Astrocyte of the cerebellum (primary cell): ENCODE data around the gene PARP8.
"Not testable (repeated sequence)": the region's sequence is repeated elsewhere in the genome, so short reads cannot be mapped to it uniquely, and the experiment has no call there.

Experiments
- DNase-seq: peaks from one replicate; pipeline ENCODE4 v3.0.0-alpha.2; 2011; ENCODE audit warnings: low read depth
- H3K4me3 ChIP-seq: 2 replicates; pipeline ENCODE4 v1.5.1; 2011; ENCODE audit warnings: mild to moderate bottlenecking, low read depth, low read length, moderate library complexity
- in situ Hi-C: cut with HindIII; loops from 2 replicates; pipeline ENCODE4 v1.10.0; 2017; ENCODE audit warnings: low sequenced_read_pairs
- TF ChIP-seq, protein P1 (sequence below): IDR thresholded peaks from 2 replicates; pipeline ENCODE4 v1.5.1; 2012; ENCODE audit warnings: low read length, low read depth, moderate library complexity, mild to moderate bottlenecking; ENCODE audit errors: missing control alignments

PARP8 gene

DNA sequence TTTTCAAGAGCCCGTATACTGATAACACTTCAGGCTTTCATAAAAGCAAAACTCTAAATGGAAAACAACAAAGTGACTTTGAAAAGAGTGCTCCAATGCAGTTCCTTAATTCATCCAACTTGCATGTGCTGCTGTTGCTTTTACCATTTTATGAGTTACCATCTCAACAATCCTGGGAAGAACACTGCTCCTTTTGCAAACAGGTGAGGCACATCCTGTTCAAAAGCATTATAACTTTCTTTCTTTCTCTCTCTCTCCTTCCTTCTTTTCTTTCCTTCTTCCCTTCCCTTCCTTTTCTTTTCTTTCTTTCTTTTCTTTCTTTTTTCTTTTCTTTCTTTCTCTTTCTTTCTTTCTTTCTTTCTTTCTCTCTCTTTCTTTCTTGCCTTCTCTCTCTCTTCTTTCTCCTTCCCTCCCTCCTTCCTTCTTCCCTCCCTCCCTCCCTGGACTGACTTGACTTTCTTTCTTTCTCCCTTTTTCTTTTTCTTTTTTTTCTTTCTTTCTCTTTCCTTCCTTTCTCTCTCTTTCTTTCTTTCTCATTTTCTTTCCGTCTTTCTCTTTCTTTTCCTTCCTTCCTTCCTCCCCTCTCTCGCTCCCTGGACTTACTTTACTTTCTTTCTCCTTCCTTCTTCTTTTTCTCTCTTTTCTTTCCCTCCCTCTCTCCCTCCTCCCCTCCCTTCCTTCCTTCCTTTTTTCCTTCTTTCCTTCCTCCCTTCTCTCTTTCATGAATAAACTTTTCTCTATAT lies 11.2 kb upstream of the PARP8 start:
- in situ Hi-C loops, result no loop called here

DNA sequence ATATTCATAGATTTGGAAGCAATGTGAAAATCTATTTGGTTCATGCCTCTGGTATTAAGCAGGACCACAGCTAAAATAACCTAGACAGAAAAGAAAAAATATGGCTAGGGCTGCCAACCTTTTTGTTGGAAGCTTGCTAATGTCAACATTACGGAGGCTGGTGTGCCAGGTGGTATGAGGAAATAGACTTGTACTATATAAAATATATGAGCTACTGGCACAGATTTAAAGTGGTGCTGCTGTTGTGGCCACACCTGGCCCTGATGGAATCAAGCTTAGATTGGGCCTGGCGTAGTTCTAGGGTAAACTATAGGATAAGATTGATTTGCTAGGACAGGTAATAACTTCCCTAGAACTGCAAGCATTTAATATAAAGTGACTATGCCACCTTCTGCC lies 10.6 kb upstream of the PARP8 start:
- DNase-seq, result no peak
- H3K4me3 ChIP-seq, result no peak overlapping the region
- TF ChIP-seq, protein P1, sequence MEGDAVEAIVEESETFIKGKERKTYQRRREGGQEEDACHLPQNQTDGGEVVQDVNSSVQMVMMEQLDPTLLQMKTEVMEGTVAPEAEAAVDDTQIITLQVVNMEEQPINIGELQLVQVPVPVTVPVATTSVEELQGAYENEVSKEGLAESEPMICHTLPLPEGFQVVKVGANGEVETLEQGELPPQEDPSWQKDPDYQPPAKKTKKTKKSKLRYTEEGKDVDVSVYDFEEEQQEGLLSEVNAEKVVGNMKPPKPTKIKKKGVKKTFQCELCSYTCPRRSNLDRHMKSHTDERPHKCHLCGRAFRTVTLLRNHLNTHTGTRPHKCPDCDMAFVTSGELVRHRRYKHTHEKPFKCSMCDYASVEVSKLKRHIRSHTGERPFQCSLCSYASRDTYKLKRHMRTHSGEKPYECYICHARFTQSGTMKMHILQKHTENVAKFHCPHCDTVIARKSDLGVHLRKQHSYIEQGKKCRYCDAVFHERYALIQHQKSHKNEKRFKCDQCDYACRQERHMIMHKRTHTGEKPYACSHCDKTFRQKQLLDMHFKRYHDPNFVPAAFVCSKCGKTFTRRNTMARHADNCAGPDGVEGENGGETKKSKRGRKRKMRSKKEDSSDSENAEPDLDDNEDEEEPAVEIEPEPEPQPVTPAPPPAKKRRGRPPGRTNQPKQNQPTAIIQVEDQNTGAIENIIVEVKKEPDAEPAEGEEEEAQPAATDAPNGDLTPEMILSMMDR, result no peak
- in situ Hi-C loops, result no loop called here

More for the DNA sequence above, 11.2 kb upstream of the PARP8 start:
- no peak for DNase-seq
- TF ChIP-seq, protein P1, result no peak
- H3K4me3 ChIP-seq, result no peak overlapping the region

DNA sequence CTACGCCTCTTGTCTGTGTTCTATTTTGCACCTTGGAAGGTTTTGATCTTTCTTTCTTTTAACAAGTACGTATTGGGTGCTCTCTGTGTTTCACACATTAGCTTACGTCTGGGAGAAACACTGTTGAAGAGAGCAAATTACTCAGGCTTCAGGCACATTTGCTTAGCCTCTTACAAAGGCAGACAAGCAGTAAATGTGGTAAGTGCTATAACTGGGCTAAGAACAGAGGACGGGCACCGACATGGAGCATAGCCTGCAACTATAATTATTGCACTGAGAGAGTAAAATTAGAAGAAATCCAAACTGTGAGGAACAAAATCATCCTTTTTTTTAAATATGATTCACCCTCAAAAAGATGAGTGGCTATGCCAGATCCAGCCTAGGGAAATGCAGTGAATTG lies 9.4 kb upstream of the PARP8 start:
- no peak overlapping the region for H3K4me3 ChIP-seq
- no peak for DNase-seq
- TF ChIP-seq, protein P1, result no peak
- in situ Hi-C loops, result no loop called here

DNA sequence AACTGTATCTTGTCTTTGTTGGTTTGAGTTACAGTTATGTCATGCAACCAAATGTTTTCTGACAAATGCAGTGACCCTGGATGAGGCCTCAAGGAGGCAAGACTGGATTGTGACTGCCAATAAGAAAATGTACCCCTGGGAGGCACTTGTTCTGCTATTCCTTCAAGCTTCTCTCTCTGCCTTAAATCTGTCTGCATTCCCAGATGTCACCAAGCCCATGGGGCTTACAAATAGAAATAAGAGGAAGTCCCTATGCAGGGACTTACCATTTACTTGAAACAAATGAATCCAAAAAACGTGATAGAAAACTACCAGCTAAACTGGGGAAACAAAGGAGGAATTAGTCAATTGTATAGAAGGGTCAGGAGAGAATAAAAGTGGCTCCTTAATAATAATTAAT lies 8.2 kb upstream of the PARP8 start:
- in situ Hi-C loops, result no loop called here
- no peak overlapping the region for H3K4me3 ChIP-seq
- TF ChIP-seq, protein P1, result no peak
- no peak for DNase-seq

DNA sequence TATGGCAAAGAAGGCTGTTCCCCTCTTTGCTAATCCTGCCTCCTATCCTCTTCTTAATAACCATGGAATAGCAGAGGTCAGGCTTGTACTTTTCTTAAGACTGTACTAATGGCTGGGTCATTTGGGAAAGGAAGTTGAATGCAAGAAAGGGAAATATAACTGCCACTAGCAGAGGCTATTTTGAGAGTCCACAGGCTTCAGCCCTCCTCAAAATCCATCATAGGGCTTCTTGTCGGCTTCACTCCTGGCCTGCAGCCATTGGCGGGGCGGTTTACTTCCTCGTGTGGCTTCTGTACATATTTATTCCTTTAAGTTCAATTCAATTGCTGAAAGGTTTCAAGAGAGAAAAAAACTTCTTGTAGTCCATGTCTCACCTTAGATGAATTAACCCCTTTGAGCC lies 2.8 kb upstream of the PARP8 start:
- DNase-seq, result no peak
- in situ Hi-C loops, result no loop called here
- TF ChIP-seq, protein P1, result no peak
- H3K4me3 ChIP-seq, result no peak overlapping the region

DNA sequence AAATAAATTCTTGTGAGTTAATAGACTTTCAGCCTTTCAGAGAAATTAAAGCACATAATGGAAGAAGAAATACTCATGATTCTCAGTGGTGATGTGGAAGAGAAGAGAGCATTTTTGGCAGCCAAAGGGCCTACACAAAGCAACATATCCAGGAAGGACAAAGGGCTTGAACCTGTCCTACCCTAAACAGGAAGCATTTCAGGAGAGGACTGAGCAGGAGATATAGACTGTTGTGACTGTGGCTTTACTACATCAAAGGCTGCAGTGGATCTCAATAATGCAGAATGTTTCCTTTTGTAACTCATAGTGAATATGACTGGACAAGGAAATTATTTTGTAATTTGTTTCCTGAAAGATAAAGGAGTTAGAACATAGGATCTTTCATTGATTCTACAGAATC lies 1.3 kb upstream of the PARP8 start:
- no peak for DNase-seq
- H3K4me3 ChIP-seq, result no peak overlapping the region
- TF ChIP-seq, protein P1, result no peak
- in situ Hi-C loops, result no loop called here

DNA sequence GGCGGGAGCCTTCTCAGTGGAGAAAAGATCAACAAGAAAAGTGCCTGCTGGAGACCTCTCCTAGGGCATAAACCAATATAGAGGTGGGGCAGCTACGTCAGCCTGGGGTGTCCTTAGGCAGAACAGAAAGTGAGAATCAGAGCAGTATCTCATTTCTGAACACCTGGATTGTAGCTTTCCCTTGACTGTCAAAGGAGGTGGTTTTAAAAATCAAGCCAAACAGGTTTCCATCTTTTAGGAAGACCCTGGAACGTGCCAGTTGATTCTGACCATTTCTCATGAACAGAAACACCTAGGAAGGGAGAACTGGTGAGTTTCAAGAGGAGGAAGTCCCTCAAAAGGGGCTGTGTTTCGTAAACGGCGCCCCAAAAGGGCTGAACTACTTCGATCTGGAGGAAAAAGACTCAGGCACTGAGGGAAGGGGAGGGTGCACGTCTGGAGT lies 655 bp upstream of the PARP8 start:
- in situ Hi-C loops, DNase-seq: not testable (repeated sequence)
- peak overlapping the region; percentile 84 for H3K4me3 ChIP-seq
